Testis (tissue), 2 donors: ENCODE results near the gene CGB1.
"Not testable (repeated sequence)": the region's sequence is repeated elsewhere in the genome, so short reads cannot be mapped to it uniquely, and the experiment has no call there.

Experiments used
- POLR2A ChIP-seq: fragments of 450-650 bp; IDR thresholded peaks from one replicate; pipeline ENCODE4 v1.6.1; 2017; ENCODE audit warnings: antibody characterized with exemption, mild to moderate bottlenecking, moderate library complexity
- TF ChIP-seq, protein P1 (sequence below), 3 experiments: fragments of 450-650 bp in 2 of 3; fragments of 200-600 bp in 1 of 3; sonication (generic) in 1 of 3; IDR thresholded peaks; one replicate each; pipeline ENCODE4 v1.5.1; 2016 to 2019; ENCODE audit warnings: antibody characterized with exemption in 3 of 3, mild to moderate bottlenecking in 2 of 3, moderate library complexity in 1 of 3

DNA sequence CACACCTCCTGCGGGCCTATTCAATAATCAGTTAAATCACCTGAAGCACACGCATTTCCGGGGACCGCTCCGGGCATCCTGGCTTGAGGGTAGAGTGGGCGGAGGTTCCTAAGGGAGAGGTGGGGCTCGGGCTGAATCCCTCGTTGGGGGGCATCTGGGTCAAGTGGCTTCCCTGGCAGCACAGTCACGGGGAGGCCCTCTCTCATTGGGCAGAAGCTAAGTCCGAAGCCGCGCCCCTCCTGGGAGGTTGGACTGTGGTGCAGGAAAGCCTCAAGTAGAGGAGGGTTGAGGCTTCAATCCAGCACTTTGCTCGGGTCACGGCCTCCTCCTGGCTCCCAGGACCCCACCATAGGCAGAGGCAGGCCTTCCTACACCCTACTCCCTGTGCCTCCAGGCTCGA lies 6.9 kb upstream of the CGB1 start, which contains the start of gene CGB5:
- TF ChIP-seq, protein P1, sequence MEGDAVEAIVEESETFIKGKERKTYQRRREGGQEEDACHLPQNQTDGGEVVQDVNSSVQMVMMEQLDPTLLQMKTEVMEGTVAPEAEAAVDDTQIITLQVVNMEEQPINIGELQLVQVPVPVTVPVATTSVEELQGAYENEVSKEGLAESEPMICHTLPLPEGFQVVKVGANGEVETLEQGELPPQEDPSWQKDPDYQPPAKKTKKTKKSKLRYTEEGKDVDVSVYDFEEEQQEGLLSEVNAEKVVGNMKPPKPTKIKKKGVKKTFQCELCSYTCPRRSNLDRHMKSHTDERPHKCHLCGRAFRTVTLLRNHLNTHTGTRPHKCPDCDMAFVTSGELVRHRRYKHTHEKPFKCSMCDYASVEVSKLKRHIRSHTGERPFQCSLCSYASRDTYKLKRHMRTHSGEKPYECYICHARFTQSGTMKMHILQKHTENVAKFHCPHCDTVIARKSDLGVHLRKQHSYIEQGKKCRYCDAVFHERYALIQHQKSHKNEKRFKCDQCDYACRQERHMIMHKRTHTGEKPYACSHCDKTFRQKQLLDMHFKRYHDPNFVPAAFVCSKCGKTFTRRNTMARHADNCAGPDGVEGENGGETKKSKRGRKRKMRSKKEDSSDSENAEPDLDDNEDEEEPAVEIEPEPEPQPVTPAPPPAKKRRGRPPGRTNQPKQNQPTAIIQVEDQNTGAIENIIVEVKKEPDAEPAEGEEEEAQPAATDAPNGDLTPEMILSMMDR (IDR thresholded peaks at IDR 0.05), result not testable (repeated sequence)
- TF ChIP-seq POLR2A, result not testable (repeated sequence)
